H1 (cell line): Measurements from ENCODE around the gene LRRC25. TPM values are rescaled to one million over a fixed set of nuclear protein-coding genes. Genes with fewer than 3 reads are reported as not detected.

Experiments used
- polyA plus RNA-seq, 7 experiments: library from polyadenylated mRNA; depleted of rRNA in 3 of 7; stranded (reverse) in 5 of 7; unstranded in 2 of 7; fragments of >200 nt in 5 of 7; fragments of 200-250 nt in 2 of 7; gene quantifications; 1 replicate in 5 of 7; 2 replicates in 1 of 7; 4 replicates in 1 of 7; pipeline versions ENCODE4 v1.2.1 to v1.2.3, GENCODE V29; 2011 to 2013; ENCODE audit warnings: missing spikeins in 2 of 7, mixed read lengths in 2 of 7
- total RNA-seq: library from RNA; stranded (reverse); fragmentation: NEBNext Ultra II Directional; extraction: Animal tissue kit (Norgen Biotek cat#: 25700); gene quantifications from 2 replicates; pipeline ENCODE4 v1.2.1, GENCODE V29; 2021
- TF ChIP-seq, protein P1 (sequence below): fragments of 300-600 bp; sonication (generic); IDR thresholded peaks from 2 replicates; pipeline ENCODE4 v1.7.1; 2012; ENCODE audit warnings: low read length, moderate library complexity, mild to moderate bottlenecking, inconsistent platforms; ENCODE audit not compliant: insufficient replicate concordance

Gene LRRC25
- total and polyA plus RNA-seq, 2 of the 8 experiments (the other 6 are each of a cell fraction or from before 2014, with no cell fraction given), result 0.20 to 0.41 TPM

- TF ChIP-seq, protein P1, sequence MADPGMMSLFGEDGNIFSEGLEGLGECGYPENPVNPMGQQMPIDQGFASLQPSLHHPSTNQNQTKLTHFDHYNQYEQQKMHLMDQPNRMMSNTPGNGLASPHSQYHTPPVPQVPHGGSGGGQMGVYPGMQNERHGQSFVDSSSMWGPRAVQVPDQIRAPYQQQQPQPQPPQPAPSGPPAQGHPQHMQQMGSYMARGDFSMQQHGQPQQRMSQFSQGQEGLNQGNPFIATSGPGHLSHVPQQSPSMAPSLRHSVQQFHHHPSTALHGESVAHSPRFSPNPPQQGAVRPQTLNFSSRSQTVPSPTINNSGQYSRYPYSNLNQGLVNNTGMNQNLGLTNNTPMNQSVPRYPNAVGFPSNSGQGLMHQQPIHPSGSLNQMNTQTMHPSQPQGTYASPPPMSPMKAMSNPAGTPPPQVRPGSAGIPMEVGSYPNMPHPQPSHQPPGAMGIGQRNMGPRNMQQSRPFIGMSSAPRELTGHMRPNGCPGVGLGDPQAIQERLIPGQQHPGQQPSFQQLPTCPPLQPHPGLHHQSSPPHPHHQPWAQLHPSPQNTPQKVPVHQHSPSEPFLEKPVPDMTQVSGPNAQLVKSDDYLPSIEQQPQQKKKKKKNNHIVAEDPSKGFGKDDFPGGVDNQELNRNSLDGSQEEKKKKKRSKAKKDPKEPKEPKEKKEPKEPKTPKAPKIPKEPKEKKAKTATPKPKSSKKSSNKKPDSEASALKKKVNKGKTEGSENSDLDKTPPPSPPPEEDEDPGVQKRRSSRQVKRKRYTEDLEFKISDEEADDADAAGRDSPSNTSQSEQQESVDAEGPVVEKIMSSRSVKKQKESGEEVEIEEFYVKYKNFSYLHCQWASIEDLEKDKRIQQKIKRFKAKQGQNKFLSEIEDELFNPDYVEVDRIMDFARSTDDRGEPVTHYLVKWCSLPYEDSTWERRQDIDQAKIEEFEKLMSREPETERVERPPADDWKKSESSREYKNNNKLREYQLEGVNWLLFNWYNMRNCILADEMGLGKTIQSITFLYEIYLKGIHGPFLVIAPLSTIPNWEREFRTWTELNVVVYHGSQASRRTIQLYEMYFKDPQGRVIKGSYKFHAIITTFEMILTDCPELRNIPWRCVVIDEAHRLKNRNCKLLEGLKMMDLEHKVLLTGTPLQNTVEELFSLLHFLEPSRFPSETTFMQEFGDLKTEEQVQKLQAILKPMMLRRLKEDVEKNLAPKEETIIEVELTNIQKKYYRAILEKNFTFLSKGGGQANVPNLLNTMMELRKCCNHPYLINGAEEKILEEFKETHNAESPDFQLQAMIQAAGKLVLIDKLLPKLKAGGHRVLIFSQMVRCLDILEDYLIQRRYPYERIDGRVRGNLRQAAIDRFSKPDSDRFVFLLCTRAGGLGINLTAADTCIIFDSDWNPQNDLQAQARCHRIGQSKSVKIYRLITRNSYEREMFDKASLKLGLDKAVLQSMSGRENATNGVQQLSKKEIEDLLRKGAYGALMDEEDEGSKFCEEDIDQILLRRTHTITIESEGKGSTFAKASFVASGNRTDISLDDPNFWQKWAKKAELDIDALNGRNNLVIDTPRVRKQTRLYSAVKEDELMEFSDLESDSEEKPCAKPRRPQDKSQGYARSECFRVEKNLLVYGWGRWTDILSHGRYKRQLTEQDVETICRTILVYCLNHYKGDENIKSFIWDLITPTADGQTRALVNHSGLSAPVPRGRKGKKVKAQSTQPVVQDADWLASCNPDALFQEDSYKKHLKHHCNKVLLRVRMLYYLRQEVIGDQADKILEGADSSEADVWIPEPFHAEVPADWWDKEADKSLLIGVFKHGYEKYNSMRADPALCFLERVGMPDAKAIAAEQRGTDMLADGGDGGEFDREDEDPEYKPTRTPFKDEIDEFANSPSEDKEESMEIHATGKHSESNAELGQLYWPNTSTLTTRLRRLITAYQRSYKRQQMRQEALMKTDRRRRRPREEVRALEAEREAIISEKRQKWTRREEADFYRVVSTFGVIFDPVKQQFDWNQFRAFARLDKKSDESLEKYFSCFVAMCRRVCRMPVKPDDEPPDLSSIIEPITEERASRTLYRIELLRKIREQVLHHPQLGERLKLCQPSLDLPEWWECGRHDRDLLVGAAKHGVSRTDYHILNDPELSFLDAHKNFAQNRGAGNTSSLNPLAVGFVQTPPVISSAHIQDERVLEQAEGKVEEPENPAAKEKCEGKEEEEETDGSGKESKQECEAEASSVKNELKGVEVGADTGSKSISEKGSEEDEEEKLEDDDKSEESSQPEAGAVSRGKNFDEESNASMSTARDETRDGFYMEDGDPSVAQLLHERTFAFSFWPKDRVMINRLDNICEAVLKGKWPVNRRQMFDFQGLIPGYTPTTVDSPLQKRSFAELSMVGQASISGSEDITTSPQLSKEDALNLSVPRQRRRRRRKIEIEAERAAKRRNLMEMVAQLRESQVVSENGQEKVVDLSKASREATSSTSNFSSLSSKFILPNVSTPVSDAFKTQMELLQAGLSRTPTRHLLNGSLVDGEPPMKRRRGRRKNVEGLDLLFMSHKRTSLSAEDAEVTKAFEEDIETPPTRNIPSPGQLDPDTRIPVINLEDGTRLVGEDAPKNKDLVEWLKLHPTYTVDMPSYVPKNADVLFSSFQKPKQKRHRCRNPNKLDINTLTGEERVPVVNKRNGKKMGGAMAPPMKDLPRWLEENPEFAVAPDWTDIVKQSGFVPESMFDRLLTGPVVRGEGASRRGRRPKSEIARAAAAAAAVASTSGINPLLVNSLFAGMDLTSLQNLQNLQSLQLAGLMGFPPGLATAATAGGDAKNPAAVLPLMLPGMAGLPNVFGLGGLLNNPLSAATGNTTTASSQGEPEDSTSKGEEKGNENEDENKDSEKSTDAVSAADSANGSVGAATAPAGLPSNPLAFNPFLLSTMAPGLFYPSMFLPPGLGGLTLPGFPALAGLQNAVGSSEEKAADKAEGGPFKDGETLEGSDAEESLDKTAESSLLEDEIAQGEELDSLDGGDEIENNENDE, result no peak
Observed at GRCh38 chr19:18386543-18387271, 10.7 kb downstream of the LRRC25 start (continued).
